IMR-90 (cell line): ENCODE data around the gene OSBPL9. TPM values are rescaled to one million over a fixed set of nuclear protein-coding genes. Genes with fewer than 3 reads are reported as not detected.

Experiments
- ATAC-seq: fragments of 200-7000 bp; cut with Tn5 transposase; 2 replicates; pipeline ENCODE4 v1.9.1; 2020; ENCODE audit warnings: low read depth, mild to moderate bottlenecking, moderate library complexity
- BruUV-seq: library from RNA; stranded (reverse); fragments of 400-500 nt; replicated peaks from 2 replicates; lab custom pipeline; 2021; lab: Mats Ljungman, UMichigan
- CTCF ChIA-PET: fragments of 300-600 bp; formaldehyde crosslinking; extraction: SDS; loops from one replicate; lab custom pipeline; 2021; ENCODE audit warnings: antibody characterized with exemption; lab: Yijun Ruan, JAX
- POLR2A ChIA-PET: fragments of 300-600 bp; sonication (Branson Sonifier 250); formaldehyde crosslinking; loops from one replicate; lab custom pipeline; 2022; ENCODE audit warnings: antibody characterized with exemption; ENCODE audit not compliant: unreplicated experiment; lab: Charles Lee
- DNase-seq: peaks from one replicate; pipeline ENCODE4 v3.0.0; 2013
- H2AFZ ChIP-seq: replicated peaks from 2 replicates; pipeline ENCODE3; 2013; ENCODE audit warnings: low read length, mild to moderate bottlenecking; ENCODE audit not compliant: poor library complexity
- H2AK5ac ChIP-seq: 2 replicates; pipeline ENCODE4 v1.6.1; 2013; ENCODE audit warnings: low read depth, low read length, inconsistent platforms
- H2AK9ac ChIP-seq: replicated peaks from 2 replicates; pipeline ENCODE3; 2013; ENCODE audit warnings: mild to moderate bottlenecking, low read depth, low read length, moderate library complexity; ENCODE audit not compliant: poor library complexity
- H2BK120ac ChIP-seq: 2 replicates; pipeline ENCODE4 v1.6.1; 2013; ENCODE audit warnings: low read depth, low read length, inconsistent platforms
- H2BK15ac ChIP-seq: 3 replicates; pipeline ENCODE4 v1.6.1; 2013; ENCODE audit warnings: low read depth, low read length, inconsistent platforms
- H2BK20ac ChIP-seq: 2 replicates; pipeline ENCODE4 v1.6.1; 2013; ENCODE audit warnings: low read depth, mild to moderate bottlenecking, inconsistent platforms, low read length, moderate library complexity
- H2BK5ac ChIP-seq: 2 replicates; pipeline ENCODE4 v1.6.1; 2013; ENCODE audit warnings: mild to moderate bottlenecking, low read depth, low read length, inconsistent platforms; ENCODE audit not compliant: poor library complexity, severe bottlenecking
- H3K14ac ChIP-seq: replicated peaks from 2 replicates; pipeline ENCODE4 v1.6.1; 2013; ENCODE audit warnings: low read depth, low read length, inconsistent platforms
- H3K18ac ChIP-seq: 2 replicates; pipeline ENCODE4 v1.6.1; 2013; ENCODE audit warnings: low read depth, low read length, control low read depth
- H3K23ac ChIP-seq: 2 replicates; pipeline ENCODE4 v1.6.1; 2013; ENCODE audit warnings: low read depth, low read length, inconsistent platforms
- H3K27ac ChIP-seq: 2 replicates; pipeline ENCODE4 v1.5.1; 2013; ENCODE audit warnings: mild to moderate bottlenecking, control low read depth, low read length; ENCODE audit not compliant: insufficient read depth
- H3K27me3 ChIP-seq: 2 replicates; pipeline ENCODE4 v1.6.1; 2013; ENCODE audit warnings: low read length; ENCODE audit not compliant: control insufficient read depth, insufficient read depth
- H3K36me3 ChIP-seq: 2 replicates; pipeline ENCODE4 v1.6.1; 2013; ENCODE audit warnings: low read length, mixed read lengths; ENCODE audit not compliant: control insufficient read depth, insufficient read depth
- H3K4ac ChIP-seq: 2 replicates; pipeline ENCODE4 v1.6.1; 2013; ENCODE audit warnings: low read depth, low read length, inconsistent platforms
- H3K4me1 ChIP-seq: 2 replicates; pipeline ENCODE4 v1.6.1; 2013; ENCODE audit warnings: low read length, mixed read lengths; ENCODE audit not compliant: control insufficient read depth, insufficient read depth
- H3K4me2 ChIP-seq: 2 replicates; pipeline ENCODE4 v1.6.1; 2013; ENCODE audit warnings: low read depth, mild to moderate bottlenecking, control low read depth, low read length, moderate library complexity
- H3K4me3 ChIP-seq: 2 replicates; pipeline ENCODE4 v1.5.1; 2013; ENCODE audit warnings: low read depth, mild to moderate bottlenecking, control low read depth, low read length, moderate library complexity; ENCODE audit not compliant: insufficient read depth
- H3K56ac ChIP-seq: 2 replicates; pipeline ENCODE4 v1.6.1; 2013; ENCODE audit warnings: low read length, inconsistent platforms; ENCODE audit not compliant: insufficient read depth; ENCODE audit errors: extremely low read depth
- H3K79me1 ChIP-seq, 2 experiments: 2 replicates each; pipeline ENCODE4 v1.6.1; 2013; ENCODE audit warnings: low read length in 2 of 2, inconsistent platforms in 1 of 2, low read depth in 1 of 2
- H3K9ac ChIP-seq: 2 replicates; pipeline ENCODE4 v1.6.1; 2013; ENCODE audit warnings: low read depth, low read length, control low read depth
- H3K9me1 ChIP-seq: 2 replicates; pipeline ENCODE4 v1.6.1; 2013; ENCODE audit warnings: low read length, inconsistent platforms; ENCODE audit not compliant: insufficient read depth
- H3K9me3 ChIP-seq: 2 replicates; pipeline ENCODE4 v1.6.1; 2013; ENCODE audit warnings: low read length; ENCODE audit not compliant: control insufficient read depth, insufficient read depth
- H4K20me1 ChIP-seq: 2 replicates; pipeline ENCODE4 v1.6.1; 2013; ENCODE audit warnings: low read length, inconsistent platforms; ENCODE audit not compliant: insufficient read depth
- H4K5ac ChIP-seq: 2 replicates; pipeline ENCODE4 v1.6.1; 2013; ENCODE audit warnings: mild to moderate bottlenecking, low read depth, low read length, control low read depth
- H4K8ac ChIP-seq, 2 experiments: 2 replicates each; pipeline ENCODE4 v1.6.1; 2013; ENCODE audit warnings: low read depth in 2 of 2, low read length in 2 of 2, control low read depth in 1 of 2, inconsistent platforms in 1 of 2
- H4K91ac ChIP-seq: 2 replicates; pipeline ENCODE4 v1.6.1; 2013; ENCODE audit warnings: low read depth, low read length, inconsistent platforms; ENCODE audit not compliant: insufficient read depth
- BHLHE40 ChIP-seq: fragments of 150-350 bp; IDR thresholded peaks from 2 replicates; pipeline ENCODE4 v1.6.1; 2016; ENCODE audit warnings: mild to moderate bottlenecking, low read depth, low read length
- CEBPB ChIP-seq: IDR thresholded peaks from 2 replicates; pipeline ENCODE4 v1.6.1; 2012; ENCODE audit warnings: low read depth, low read length, improper control_type of control experiment
- CTCF ChIP-seq: conservative IDR thresholded peaks from 2 replicates; pipeline ENCODE4 v1.5.1; 2012; ENCODE audit warnings: mild to moderate bottlenecking, low read depth, low read length, improper control_type of control experiment
- ELK1 ChIP-seq: fragments of 150-350 bp; IDR thresholded peaks from 2 replicates; pipeline ENCODE4 v1.6.1; 2016; ENCODE audit warnings: low read depth, mild to moderate bottlenecking, low read length, moderate library complexity, borderline replicate concordance
- FOS ChIP-seq: fragments of 150-350 bp; IDR thresholded peaks from 2 replicates; pipeline ENCODE4 v1.6.1; 2016; ENCODE audit warnings: low read depth, low read length
- MAZ ChIP-seq: IDR thresholded peaks from 2 replicates; pipeline ENCODE4 v1.6.1; 2012; ENCODE audit warnings: low read depth, mild to moderate bottlenecking, low read length, improper control_type of control experiment, moderate library complexity, borderline replicate concordance
- MXI1 ChIP-seq: IDR thresholded peaks from 2 replicates; pipeline ENCODE4 v1.6.1; 2012; ENCODE audit warnings: low read depth, mild to moderate bottlenecking, low read length, moderate library complexity, borderline replicate concordance
- NFE2L2 ChIP-seq: fragments of 150-350 bp; IDR thresholded peaks from 2 replicates; pipeline ENCODE4 v1.6.1; 2016; ENCODE audit warnings: low read depth, mild to moderate bottlenecking, low read length
- POLR2A ChIP-seq: IDR thresholded peaks from 2 replicates; pipeline ENCODE4 v1.6.1; 2012; ENCODE audit warnings: mild to moderate bottlenecking, low read depth, low read length
- RCOR1 ChIP-seq: IDR thresholded peaks from 2 replicates; pipeline ENCODE4 v1.6.1; 2012; ENCODE audit warnings: mild to moderate bottlenecking, low read length, improper control_type of control experiment; ENCODE audit not compliant: insufficient replicate concordance
- RFX5 ChIP-seq: IDR thresholded peaks from 2 replicates; pipeline ENCODE4 v1.8.0; 2012; ENCODE audit warnings: low read depth, mild to moderate bottlenecking, low read length, moderate library complexity
- SMC3 ChIP-seq: fragments of 150-350 bp; IDR thresholded peaks from 2 replicates; pipeline ENCODE4 v1.6.1; 2016; ENCODE audit warnings: low read depth, mild to moderate bottlenecking, antibody characterized with exemption, low read length, moderate library complexity
- USF2 ChIP-seq: fragments of 150-350 bp; IDR thresholded peaks from 2 replicates; pipeline ENCODE4 v1.6.1; 2017; ENCODE audit warnings: mild to moderate bottlenecking, antibody characterized with exemption, low read length, low read depth
- WGBS, 2 experiments: methylation state at CpG; one replicate each; pipeline versions ENCODE4 v1.1.5 to v1.1.7; 2013; ENCODE audit warnings: missing lambda C conversion rate in 2 of 2; ENCODE audit not compliant: insufficient read length in 1 of 2; ENCODE audit errors: extremely low coverage in 2 of 2; 5-methylcytosine and 5-hydroxymethylcytosine counted together
- dilution Hi-C: fragments of 300-500 bp; cut with HindIII; formaldehyde crosslinking; loops from one replicate; pipeline ENCODE4 v1.14.3; 2018; ENCODE audit warnings: low sequenced_read_pairs; ENCODE audit not compliant: unreplicated experiment
- in situ Hi-C: fragments of 300-500 bp; cut with MboI; formaldehyde crosslinking; loops from 3 replicates; pipeline ENCODE4 v1.14.3; 2019; ENCODE audit warnings: low sequenced_read_pairs, inconsistent platforms, mixed read lengths
- intact Hi-C: fragments of 100-400 bp; cut with micrococcal nuclease; formaldehyde crosslinking; loops from 2 replicates; pipeline ENCODE4 v1.10.0; 2022
- polyA plus RNA-seq, 3 experiments: library from polyadenylated mRNA; depleted of rRNA; stranded (reverse); fragments of >200 nt; gene quantifications; 2 replicates each; pipeline ENCODE4 v1.2.3, GENCODE V29; 2012; ENCODE audit warnings: low replicate concordance in 1 of 3
- total RNA-seq: library from RNA; depleted of rRNA; stranded (reverse); fragments of >200 nt; gene quantifications from 2 replicates; pipeline ENCODE4 v1.2.3, GENCODE V29; 2012

OSBPL9 gene
- total and polyA plus RNA-seq, 2 of the 4 experiments (the other 2 are of a cell fraction), result 51.4 to 127 TPM

GRCh38 chr1:51661081-51661518, 44.2 kb downstream of the OSBPL9 start:
- Histone ChIP-seq H2BK20ac (peak overlapping the region; percentile 40), H3K36me3 (no peaks in the 10 kb centered on the region), H3K9me1 (peaks cover 9% of the 10 kb centered on the region), H2AFZ (no peak overlapping the region), H3K27me3 (no peaks in the 10 kb centered on the region), H3K27ac (0 out of 2 replicates have a peak overlapping the region, but pooled peaks have one; percentile 2), H4K91ac (peak overlapping the region; percentile 53), H2AK5ac (no peak overlapping the region), H4K20me1 (no peaks in the 10 kb centered on the region; the same call in 1 of the 2 replicates), H3K79me1 (peaks cover 23 to 51% of the 10 kb centered on the region in 2 experiments), H4K8ac (0 out of 4 replicates have a peak overlapping the region, but pooled peaks of 1 of the 2 experiments have one; percentile 6), H2BK120ac (peak overlapping the region; percentile 94), H2BK15ac (no peak overlapping the region), H4K5ac (0 out of 2 replicates have a peak overlapping the region, but pooled peaks have one; percentile 36), H3K56ac (no peak overlapping the region; the same call in 1 of the 2 replicates), H3K23ac (no peak overlapping the region), H3K14ac (no peak overlapping the region; the same call in 1 of the 2 replicates), H3K4ac (peak overlapping the region; percentile 59; the same call in 1 of the 2 replicates), H3K4me1 (peaks cover 10% of the 10 kb centered on the region; the same call in 1 of the 2 replicates), H3K4me2 (peak overlapping the region; percentile 53), H2AK9ac (no peak overlapping the region), H3K9me3 (no peaks in the 10 kb centered on the region), H3K18ac (peak overlapping the region; percentile 57; the same call in 1 of the 2 replicates), H3K4me3 (no peak overlapping the region), H2BK5ac (peak overlapping the region; percentile 90), H3K9ac (no peak overlapping the region)
- intact Hi-C loops (no loop called here), dilution Hi-C loops (no loop called here), in situ Hi-C loops (no loop called here)
- no TSS peak for BruUV-seq
- TF ChIP-seq NFE2L2 (no peak), MAZ (no peak), RCOR1 (no peak), USF2 (no peak), MXI1 (no peak), SMC3 (peak; percentile 8; the same call in 1 of the 2 replicates), CTCF (no peak), POLR2A (no peak), RFX5 (no peak), BHLHE40 (peak; percentile 63), ELK1 (no peak), CEBPB (peak; percentile 60), FOS (peak; percentile 79)
- ATAC-seq (peak; percentile 94), DNase-seq (peak; percentile 96)
- ChIA-PET POLR2A (no interaction called here), CTCF (interaction anchor here (1.0 kb wide), 2 partner anchors 21 to 108 kb away, joined by 3 to 4 read pairs; no protein-coding TSS in a partner anchor)
- no CpG with 5 or more reads among the region's 3 CpGs for WGBS, 2 experiments
